Measurements from ENCODE around the gene SDSL.

- TF ChIP-seq CTCF (IDR thresholded peaks at IDR 0.05; ENCODE audit: low read depth, low read length, poor library complexity, severe bottlenecking), result no peak
- TF ChIP-seq EZH2phosphoT487 (IDR thresholded peaks at IDR 0.05; ENCODE audit: borderline replicate concordance, low read length), result no peak
These were observed 1.1 kb upstream of the SDSL start for GRCh38 chr12:113420996-113421595.
